HG03469 (cell line): ENCODE results near the gene PRKACB.
"Not testable (repeated sequence)": the region's sequence is repeated elsewhere in the genome, so short reads cannot be mapped to it uniquely, and the experiment has no call there.

Experiments used
- ATAC-seq: cut with Tn5 transposase; IDR thresholded peaks from one replicate; pipeline ENCODE4 v1.9.1; 2021; ENCODE audit warnings: mild to moderate bottlenecking, moderate library complexity, moderate number of reproducible peaks; ENCODE audit not compliant: unreplicated experiment

Gene PRKACB

DNA sequence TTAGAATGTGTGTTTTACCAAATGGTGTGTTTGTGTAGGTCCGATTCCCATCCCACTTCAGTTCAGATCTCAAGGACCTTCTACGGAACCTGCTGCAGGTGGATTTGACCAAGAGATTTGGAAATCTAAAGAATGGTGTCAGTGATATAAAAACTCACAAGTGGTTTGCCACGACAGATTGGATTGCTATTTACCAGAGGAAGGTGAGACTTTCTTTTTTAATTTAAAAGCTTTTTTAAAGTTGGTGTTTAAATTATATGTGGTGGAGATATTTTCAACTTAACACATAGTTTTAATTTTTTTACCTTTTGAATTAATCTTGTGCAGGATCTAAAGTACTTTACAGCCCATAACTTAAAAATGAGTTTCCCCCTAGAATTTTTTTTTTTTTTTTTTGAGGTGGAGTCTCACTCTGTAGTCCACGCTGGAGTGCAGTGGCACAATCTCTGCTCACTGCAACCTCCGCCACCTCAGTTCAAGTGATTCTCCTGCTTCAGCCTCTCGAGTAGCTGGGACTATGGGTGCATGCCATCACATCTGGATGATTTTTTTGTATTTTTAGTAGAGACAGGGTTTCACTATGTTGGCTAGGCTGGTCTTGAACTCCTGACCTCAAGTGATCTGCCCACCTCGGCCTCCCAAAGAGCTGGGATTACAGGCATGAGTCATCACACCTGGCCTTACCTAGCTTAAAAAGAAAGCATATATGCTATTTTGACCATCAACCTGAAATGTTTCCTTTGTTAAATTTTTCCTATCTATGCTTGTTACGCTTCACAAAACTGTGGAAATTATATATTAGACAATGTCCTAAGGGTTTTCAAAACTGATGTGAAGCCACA lies 70.3 kb downstream of the PRKACB start:
- no peak for ATAC-seq

DNA sequence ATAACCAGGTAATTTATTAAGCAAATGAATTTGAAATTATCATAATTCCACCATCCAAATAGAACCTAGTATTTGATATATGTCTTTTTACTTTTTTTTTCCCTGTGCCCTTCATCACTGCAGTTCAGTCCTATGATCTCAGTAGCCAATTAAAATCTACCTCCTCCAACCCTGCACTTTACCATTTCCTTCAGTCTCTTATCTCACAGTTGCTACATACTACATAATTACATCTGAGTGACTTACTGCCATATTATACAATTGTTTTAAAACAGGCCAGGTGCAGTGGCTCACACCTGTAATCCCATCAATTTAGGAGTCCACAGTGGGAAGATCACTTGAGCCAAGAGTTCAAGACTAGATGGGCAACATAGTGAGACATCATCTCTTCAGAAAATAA lies 73.2 kb downstream of the PRKACB start:
- no peak for ATAC-seq

DNA sequence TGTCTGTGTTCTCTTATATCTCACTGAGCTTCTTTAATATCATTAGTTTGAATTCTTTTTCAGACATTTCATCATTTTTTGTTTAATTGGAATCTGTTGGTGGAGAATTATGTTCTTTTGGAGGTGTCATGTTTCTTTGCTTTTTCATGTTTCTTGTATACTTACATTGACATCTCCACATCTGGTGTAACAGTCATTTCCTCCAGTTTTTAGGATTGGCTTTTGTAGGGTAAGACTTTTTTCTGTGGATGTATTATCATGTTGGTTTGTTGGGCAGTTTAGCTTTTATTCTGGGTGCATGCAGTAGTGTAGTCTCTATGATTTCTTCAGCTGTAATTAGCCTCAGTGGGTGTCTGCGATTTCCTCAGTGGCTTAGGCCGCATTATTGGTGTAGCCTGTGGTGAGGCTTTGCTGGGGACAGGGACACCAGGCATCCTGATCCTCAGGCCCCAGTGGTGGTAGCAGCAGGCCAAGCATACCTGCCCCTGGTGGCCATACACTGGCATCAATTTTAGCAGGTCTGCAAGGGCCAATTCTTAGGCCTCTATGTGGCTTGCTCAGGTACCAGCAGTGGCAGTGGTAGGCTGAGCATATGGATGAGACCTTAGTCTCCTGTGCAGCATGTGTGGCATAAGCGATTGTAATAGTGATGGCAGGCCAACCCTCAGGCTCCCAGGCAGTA lies 79.8 kb downstream of the PRKACB start:
- ATAC-seq = no peak

DNA sequence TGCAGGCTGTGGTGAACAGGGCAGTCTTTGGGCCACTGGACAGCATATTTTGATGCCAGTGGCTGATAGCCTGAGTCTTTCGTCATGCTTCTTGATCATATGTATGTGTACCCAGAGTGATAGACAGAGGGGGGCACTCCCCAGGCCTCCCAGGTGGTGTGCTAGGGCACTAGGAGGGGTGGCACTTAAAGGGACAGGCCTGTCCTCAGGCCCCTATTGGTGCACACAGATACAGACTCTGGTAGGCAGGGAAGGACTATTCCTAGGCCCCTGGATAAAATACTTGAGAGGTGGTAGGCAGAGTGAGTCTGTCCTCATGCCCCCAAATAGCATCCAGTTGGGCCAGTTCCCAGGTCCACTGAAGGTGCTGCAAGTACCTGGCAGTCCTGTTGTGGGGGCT lies 80.8 kb downstream of the PRKACB start:
- ATAC-seq = no peak

DNA sequence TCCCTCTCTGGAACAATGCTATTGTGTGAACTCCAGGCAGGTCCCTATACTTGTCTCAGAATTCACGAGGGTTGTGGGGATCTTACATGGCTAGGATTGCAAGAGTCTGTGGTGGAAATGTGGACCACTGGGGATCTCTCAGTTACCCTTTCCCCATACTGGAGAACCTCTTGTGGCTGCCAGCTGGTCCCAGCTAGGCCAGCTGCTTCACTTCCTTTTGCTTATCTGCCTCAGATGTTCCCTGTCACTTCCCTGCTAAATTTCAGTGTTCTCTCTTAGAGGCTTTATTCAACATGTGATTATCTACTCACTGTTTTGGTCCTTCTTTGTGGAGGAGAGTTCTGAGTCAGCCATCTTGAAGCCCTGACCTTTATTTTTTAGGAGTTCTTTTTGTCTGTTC lies 81.6 kb downstream of the PRKACB start:
- ATAC-seq = no peak

DNA sequence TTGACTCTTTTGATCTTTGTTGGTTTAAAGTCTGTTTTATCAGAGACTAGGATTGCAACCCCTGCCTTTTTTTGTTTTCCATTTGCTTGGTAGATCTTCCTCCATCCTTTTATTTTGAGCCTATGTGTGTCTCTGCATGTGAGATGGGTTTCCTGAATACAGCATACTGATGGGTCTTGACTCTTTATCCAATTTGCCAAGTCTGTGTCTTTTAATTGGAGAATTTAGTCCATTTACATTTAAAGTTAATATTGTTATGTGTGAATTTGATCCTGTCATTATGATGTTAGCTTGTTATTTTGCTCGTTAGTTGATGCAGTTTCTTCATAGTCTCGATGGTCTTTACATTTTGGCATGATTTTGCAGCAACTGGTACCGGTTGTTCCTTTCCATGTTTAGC lies 88.6 kb downstream of the PRKACB start:
- not testable (repeated sequence) for ATAC-seq

DNA sequence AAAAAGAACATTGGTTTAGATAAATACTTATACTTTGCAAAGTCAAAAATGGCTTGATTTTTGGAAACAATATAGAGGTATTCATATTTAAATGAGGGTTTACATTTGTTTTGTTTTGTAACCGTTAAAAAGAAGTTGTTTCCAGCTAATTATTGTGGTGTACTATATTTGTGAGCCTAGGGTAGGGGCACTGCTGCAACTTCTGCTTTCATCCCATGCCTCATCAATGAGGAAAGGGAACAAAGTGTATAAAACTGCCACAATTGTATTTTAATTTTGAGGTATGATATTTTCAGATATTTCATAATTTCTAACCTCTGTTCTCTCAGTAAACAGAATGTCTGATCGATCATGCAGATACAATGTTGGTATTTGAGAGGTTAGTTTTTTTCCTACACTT lies 92.2 kb downstream of the PRKACB start:
- ATAC-seq = no peak

DNA sequence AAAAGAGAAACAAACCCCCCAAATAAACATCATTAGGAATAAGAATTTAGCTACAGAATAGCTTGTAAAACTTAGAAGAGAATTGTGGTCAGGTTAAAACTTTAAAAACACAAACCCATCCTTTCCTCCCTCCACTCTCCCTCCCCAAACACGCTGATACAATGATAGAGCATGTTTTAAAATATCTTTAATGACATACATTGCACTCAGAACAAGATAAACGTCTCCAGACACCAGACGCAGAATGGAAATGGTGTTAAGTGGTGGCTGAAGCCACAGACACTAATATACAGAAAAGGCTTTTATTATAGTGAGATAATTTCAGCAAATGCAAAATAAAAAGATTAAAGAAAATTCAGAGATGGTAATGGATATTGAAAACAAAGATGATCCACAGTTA lies 98.6 kb downstream of the PRKACB start:
- no peak for ATAC-seq

DNA sequence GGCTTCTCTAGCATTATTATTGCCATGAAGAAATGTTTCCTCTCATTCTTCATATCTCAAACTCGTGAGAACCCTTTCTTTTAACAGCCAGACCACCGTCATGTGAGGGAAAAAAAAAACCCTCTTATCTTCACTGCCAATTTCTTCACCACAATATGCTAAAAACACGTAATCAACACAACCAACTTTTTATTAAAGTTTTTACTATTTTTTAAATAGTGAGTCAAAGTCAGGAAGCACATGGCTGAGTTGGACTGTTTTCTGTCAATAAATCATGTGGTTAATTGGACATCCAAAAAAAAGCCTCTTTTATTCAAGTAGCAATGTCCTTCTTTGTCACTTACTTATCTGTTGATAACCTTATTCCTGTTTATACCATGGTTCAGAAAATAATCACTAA lies 101.5 kb downstream of the PRKACB start:
- ATAC-seq = no peak

DNA sequence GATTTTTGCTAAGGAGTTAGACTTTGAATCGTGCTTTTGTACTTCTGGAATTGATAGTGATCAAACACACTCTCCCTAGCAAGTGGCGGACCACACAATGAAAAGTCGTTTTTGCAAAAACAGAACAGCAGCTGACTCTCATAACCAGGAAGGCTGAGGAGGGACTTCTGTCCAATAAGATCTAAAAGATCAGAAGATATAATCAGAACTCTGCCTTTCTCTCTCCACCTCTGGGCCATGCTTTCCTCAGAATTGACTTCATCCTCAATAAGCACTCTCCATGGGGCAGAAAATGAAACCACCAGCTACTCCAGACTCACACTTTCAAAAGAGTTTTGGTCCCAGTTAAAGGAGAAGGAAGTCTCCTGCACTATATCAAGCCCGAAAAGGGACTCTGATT lies 102.1 kb downstream of the PRKACB start:
- no peak for ATAC-seq

DNA sequence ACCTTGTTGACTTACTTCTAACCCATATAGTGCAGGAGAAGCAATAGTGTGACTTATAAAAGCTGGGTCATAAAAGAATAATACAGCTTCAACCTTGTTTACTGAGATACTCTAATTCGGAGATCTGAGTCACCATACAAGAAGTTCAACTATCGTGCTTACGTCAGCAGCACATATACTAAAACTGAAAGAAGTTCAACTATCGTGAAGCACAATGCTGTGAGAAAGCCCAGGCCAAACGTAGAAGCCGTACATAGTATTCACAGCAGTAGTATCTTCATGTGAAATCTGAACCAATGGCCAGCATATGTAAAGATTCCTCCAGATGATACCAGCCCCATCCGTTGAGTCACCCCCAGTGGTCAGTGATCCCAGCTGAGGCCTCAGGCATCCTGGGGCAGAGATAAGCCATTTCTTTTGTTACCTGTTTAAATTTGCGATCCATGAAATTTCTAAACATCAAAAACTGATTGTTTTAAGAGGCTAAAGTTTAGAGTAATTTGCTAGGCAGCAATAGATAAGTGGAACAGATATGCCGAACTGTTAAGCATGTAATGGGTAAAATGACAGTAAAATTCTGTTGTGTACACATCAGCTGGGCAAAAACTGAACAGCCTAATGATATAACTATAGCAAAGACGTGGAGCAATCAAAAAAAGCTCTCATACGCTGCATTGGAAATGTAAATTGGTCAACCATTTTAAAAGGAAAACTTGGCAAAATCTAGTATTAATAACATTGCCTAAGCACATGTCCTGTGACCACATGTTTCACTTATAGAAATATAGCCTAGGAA lies 103.6 kb downstream of the PRKACB start:
- no peak for ATAC-seq

DNA sequence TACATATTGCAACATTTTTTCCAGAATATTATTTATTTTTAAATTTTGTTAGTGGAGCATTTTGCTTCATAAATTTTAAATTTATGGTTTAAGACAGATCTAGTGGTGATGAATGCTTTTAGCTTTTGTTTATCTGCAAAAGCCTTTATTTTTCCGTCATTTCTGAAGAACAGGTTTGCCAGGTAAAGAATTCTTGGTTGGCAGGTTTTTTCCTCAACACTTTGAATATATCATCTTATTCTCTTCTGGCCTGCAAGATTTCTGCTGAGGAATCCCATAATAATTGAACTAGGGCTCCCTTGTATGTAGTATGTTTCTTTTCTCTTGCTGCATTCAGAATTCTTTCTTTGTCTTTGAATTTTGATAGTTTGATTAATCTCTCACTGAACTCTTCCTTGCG lies 106.6 kb downstream of the PRKACB start:
- ATAC-seq = no peak

DNA sequence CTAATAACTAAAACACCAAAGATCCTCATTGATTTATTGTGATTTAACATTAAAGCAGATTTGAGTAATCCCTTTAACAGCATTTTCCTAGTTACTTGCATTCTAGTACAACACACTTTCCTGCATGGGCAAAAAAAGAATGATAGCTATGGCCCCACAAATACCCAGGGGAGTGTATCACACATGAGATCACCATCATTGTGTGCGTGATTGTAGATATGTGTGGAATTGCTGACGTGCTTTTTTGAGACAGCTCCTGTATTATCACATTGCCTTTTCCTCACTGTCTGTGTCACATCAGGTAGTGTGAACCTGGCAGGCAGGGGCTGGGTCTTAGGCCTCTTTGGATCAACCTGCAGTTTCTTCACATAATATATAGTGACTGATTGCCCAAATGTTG lies 109.0 kb downstream of the PRKACB start:
- ATAC-seq = no peak

DNA sequence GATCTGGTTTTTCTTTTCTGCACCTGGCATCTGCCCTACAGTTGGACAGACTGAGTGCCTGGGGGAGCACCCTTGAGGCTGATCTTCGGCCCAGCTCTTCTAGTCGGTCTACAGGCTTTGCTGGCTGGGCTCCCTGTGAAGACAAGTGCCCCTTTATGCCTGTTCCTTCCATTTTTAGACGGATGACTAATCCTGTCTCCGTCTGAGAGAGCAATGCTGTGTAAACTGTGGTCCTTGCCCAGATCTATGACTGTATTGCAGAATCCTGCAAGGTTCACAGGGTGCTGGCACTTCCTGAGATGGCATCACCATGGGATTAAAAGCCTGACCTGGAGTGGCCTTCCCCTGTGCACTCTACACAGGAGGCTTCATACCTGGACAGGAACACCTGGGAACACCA lies 109.8 kb downstream of the PRKACB start:
- ATAC-seq = no peak

DNA sequence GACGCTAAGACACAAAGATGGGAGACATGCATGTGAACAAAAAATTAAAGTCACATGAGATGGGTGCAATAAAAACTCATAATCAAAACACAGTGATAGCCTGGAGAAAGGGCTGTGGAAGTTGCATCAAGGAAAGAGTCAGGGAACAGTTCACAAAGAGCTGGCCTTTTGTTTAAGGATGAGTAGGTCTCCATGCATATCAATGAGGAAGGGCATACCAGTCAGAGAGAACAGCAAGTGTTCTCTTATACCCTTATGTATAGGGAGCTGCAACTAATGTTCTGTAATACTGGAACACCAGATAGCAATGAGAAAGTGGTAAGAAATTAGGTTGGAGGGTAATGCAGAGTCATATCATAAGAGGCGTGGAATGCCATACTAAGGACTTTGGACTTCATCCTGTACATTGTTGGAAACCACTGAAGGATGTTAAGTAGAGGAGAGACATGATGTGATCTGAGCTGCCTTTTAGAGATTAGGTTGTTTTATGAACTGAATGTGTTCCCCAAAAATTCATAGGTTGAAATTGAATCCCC lies 110.7 kb downstream of the PRKACB start:
- ATAC-seq = no peak

DNA sequence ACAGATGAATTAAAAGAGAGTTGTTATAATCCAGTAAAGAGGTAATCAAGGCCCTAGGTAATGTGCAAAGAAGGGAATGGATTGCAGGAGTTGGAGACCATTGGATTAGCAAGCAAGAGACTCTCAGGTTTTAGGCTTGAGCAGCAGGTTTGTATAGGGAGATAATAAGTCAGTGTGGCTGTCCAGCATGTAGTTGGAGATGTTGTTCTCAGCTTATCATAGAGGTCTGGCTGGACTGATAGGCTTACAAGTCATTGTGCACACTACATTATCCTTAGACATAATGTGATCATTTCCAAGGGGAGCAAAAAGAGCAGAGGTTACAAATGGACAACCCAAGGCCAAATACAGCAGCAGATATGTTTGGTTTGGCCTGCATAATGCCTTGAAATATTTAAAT lies 111.5 kb downstream of the PRKACB start:
- no peak for ATAC-seq

DNA sequence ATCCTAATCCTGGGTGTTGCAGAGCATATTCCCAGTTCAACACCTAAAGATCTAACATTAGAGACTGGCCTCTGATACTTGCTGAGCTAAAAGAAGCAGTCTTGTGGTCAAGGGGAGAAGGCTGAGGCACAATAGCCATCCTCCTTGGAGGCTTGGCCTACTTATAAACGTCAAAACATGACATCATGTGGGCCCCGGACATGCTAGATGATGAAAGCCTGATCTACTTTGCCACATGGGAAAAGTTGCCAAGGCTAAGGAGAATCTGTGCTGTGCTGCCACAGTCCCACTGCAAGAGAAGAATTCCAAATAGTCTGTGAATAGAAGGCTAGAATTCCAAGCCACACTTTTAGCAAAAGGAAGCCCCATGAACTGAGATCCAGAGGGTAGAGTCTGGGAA lies 113.5 kb downstream of the PRKACB start:
- ATAC-seq = no peak

DNA sequence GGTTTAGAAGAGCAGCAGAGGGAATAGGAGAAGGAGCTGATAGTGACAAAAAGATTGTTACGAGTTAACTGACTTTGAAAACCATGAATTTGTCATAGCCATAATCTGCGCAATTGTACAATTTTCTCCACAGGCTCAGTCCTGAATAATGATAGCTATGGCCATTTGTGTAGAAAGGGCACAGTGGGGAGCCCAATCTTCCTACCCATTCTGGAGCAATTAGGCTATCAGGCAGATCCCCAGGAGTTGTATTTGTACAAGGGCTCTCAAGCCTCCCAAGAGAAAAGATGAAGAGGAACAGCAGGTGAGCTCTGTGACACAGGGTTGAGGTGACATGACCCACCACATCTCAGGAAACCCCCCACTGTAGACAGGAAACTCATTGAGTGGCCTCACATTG lies 115.3 kb downstream of the PRKACB start:
- no peak for ATAC-seq

DNA sequence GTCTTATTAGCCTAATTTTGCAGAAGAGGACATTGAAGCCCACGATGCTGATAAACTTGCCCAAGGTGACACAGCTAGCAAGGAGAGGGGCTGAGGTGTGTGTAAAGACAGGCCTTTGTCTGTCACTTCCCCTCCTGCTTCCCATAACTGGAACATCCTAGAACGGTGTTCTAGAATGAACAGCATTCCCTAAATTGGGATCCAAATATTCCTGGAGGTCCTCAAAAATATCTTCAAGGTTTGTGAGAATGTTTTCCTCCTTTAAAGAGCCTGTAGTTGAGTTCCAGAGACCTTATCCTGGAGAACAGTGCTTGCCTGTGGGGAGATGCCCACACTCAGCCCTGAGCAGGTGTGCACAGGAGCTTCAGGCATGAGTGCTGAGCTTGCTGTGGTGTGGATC lies 115.9 kb downstream of the PRKACB start:
- ATAC-seq = no peak

DNA sequence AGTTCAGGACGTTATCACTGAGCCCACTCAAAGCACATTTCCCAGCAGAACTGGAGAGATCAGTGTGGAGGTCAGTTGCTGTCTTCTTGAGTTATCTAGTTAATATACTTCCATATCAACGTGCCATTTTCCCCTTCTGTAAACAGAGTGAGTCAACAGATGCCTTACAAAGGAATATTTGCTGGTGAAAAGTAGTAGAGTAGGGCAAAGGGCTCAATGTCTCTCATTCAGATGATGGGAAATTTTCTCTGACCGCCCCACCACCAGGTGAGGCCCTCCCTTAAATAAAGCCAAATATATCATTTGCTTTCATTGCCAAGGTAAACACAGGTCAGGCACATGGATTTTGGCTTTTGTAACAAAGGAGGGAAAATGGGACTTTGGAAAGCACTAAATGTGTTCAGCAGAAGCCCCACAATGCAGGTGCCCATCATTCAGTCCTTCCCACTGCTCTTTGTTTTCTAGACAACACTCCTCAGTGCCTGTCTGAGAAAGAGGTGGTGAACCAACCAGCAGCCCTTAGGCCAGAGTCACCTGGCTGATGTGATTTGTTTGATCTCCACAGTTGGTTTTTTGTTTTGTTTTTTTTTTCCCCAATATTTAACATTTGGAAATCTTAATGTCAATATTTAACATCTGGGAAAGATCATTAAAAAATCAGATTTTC lies 116.9 kb downstream of the PRKACB start:
- no peak for ATAC-seq

DNA sequence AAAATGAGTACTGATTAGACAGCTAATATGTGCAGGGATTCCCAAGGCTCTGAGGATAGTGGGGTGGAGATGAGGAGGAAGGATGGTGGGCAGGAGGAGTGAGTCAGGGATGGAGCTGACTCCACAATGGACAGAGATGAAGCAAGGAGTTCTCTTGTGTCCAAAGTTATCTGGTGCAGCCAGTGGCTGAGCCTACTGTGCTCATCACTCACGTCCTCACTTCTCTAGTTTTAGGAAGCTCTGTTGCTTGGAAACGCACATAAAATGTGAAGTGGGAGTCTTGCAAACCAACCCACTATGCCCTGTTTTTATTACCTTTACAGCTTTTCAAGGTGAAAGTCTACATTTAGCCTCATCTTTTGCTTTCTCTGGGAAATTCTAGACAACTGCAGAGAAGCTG lies 120.9 kb downstream of the PRKACB start:
- no peak for ATAC-seq
